ENCODE measurements around the gene CYBA. TPM values are rescaled to one million over a fixed set of nuclear protein-coding genes. Genes with fewer than 3 reads are reported as not detected.

The CYBA gene
- total RNA-seq, 2 experiments from 2014 or later = 359 to 601 TPM

- BruUV-seq (replicated peaks) = no TSS peak
- H3K9me2 ChIP-seq (ENCODE audit: insufficient read depth, low read length) = no peaks in the 10 kb centered on the region
- H3K27ac ChIP-seq (ENCODE audit: low read depth, low read length, poor library complexity, severe bottlenecking) = no peak overlapping the region
- ChIA-PET CTCF (ENCODE audit: unreplicated experiment) (no interaction called here), POLR2A (no interaction called here)
- DNase-seq (ENCODE audit: low spot score) = no peak
- no peak overlapping the region for H3K4me3 ChIP-seq (ENCODE audit: low read depth, low read length, poor library complexity, severe bottlenecking)
- H3K9me3 ChIP-seq (ENCODE audit: low read length) = no peaks in the 10 kb centered on the region
- intact Hi-C loops (cut with micrococcal nuclease; ENCODE audit: unreplicated experiment) = no loop called here
- no peaks in the 10 kb centered on the region for H3K79me2 ChIP-seq (ENCODE audit: insufficient read depth, low read depth, low read length)
- TF ChIP-seq CTCF (conservative IDR thresholded peaks at IDR 0.05; ENCODE audit: low read length) (no peak), EZH2phosphoT487 (IDR thresholded peaks at IDR 0.05; ENCODE audit: borderline replicate concordance, low read depth, low read length) (no peak)
- no peak overlapping the region for H2AFZ ChIP-seq (ENCODE audit: low read length)
- H4K20me1 ChIP-seq (ENCODE audit: insufficient read depth, low read length) = no peaks in the 10 kb centered on the region
- H3K36me3 ChIP-seq (ENCODE audit: insufficient read depth, low read length) = peaks cover 75% of the 10 kb centered on the region
- H3K4me1 ChIP-seq (ENCODE audit: insufficient read depth, low read length, poor library complexity, severe bottlenecking) = no peaks in the 10 kb centered on the region
- H3K4me2 ChIP-seq (ENCODE audit: low read length) = no peak overlapping the region
Observed at GRCh38 chr16:88616320-88616719, 34.5 kb downstream of the CYBA start.

GRCh38 chr16:88614818-88615580 lies 35.9 kb downstream of the CYBA start:
- CTCF ChIA-PET (ENCODE audit: unreplicated experiment) = no interaction called here
- BruUV-seq (replicated peaks) = no TSS peak
- H3K9me2 ChIP-seq (ENCODE audit: insufficient read depth, low read length) = no peaks in the 10 kb centered on the region
- no peak overlapping the region for H3K27ac ChIP-seq (ENCODE audit: low read depth, low read length, poor library complexity, severe bottlenecking)
- no peaks in the 10 kb centered on the region for H3K79me2 ChIP-seq (ENCODE audit: insufficient read depth, low read depth, low read length)
- POLR2A ChIA-PET = no interaction called here
- no peak for TF ChIP-seq CTCF (conservative IDR thresholded peaks at IDR 0.05; ENCODE audit: low read length)
- TF ChIP-seq EZH2phosphoT487 (IDR thresholded peaks at IDR 0.05; ENCODE audit: borderline replicate concordance, low read depth, low read length) = no peak
- H3K4me3 ChIP-seq (ENCODE audit: low read depth, low read length, poor library complexity, severe bottlenecking) = no peak overlapping the region
- intact Hi-C loops (cut with micrococcal nuclease; ENCODE audit: unreplicated experiment) = no loop called here
- DNase-seq (ENCODE audit: low spot score) = no peak
- H4K20me1 ChIP-seq (ENCODE audit: insufficient read depth, low read length) = no peaks in the 10 kb centered on the region
- no peak overlapping the region for H3K4me2 ChIP-seq (ENCODE audit: low read length)
- no peak overlapping the region for H2AFZ ChIP-seq (ENCODE audit: low read length)
- H3K9me3 ChIP-seq (ENCODE audit: low read length) = no peaks in the 10 kb centered on the region
- peaks cover 85% of the 10 kb centered on the region for H3K36me3 ChIP-seq (ENCODE audit: insufficient read depth, low read length)
- no peaks in the 10 kb centered on the region for H3K4me1 ChIP-seq (ENCODE audit: insufficient read depth, low read length, poor library complexity, severe bottlenecking)
